ENCODE measurements around the gene HEBP2.
"Not testable (repeated sequence)": the region's sequence is repeated elsewhere in the genome, so short reads cannot be mapped to it uniquely, and the experiment has no call there.

HEBP2 gene

DNA sequence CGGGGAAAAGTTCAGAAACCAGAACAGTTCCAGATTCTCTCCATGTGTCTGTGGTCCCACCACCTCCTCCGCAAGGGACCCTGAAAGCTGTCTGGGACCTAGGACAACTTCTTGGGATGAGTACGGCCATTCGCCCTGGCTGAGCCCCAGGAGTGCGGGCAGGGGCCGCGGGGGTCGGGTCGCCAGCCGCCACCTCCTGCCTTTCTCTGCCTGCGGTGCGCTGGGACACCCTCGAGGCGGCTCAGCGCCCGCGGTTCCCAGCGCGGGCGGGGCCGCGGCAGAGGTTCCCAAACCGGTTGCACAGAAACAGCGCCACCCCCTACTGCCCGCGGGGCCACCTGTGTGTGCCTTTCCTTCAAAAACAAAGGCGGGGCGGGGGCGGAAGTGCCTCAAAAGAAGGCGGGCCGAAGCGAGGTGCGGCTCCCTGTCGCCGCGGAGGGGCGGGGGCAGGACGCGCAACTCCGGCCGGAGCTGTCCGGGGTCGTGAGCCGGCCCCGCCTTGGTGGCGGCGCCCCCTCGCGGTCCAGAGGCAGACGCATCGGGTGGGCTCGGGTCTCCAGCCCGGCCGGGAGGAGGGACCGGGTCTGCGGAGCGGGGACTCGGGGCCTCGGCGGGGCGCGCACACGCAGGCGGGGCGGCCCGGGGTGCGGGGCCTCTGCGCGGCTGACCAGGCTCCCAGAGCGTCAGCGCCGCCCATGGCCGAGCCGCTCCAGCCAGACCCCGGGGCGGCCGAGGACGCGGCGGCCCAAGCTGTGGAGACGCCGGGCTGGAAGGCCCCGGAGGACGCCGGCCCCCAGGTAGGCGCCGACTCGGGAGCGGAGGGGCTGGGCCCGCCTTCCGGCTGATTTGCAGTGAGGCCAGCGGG is at the start of gene HEBP2:
HEBP2 (plus strand) TSS at position 423 of the 865 bp plus-strand sequence; CDS start at position 696, 273 bp downstream.
- peak; percentile 93 for DNase-seq

GRCh38 chr6:138357928-138358327 is 46.1 kb upstream of the HEBP2 start:
- no peak for DNase-seq

GRCh38 chr6:138368684-138369083 is 35.3 kb upstream of the HEBP2 start:
- not testable (repeated sequence) for DNase-seq

DNA sequence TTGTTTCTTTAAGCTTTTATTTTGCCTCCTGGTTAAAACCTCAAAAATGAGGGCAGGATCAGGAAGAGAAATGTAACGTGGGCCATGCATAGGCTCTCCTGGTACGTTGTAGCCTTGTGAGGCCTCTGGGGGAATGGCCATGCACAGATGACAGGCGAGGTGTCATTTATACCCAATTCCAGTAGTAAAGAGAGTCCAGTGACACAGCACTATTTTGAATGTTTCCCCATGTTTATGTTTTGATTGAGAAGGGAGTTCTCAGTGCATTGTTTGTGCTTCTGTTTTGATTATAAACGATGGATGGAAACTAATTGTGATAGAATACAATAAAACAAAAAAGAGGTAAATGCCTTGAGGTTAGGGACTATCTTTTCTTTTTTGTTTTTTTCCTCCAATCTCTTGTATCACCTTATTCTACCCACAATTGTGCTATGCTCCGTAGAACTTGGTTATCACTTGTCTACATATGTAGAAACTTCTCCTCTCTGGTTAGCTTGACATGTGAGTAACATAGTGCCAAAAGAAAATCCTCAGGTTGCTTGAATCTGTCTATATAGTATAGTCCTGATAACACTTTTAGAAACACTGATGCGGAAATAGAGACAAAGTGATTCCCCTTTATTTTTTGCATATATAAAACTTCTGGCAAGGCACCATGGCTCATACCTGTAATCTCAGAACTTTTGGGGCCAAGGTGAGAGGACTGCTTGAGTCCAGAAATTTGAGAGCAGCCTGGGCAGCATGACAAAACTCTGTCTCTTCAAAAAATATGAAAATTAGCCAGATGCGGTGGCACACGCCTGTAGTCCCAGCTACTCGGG is 33.2 kb upstream of the HEBP2 start:
- no peak for DNase-seq

DNA sequence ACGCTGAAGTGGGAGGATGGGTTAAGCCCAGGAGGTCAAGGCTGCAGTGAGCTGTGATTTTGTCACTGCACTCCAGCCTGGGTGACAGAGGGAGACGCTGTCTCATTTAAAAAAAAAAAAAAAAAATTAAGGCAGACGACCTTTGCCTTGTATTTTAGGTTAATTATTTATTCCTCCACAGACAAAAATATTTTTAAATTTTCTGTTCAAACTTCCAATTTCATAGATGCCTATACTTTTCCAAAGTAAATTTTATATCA is 32.6 kb upstream of the HEBP2 start:
- no peak for DNase-seq

GRCh38 chr6:138371720-138372119 is 32.3 kb upstream of the HEBP2 start:
- DNase-seq = no peak

- no peak for DNase-seq
These were observed 31.1 kb upstream of the HEBP2 start for GRCh38 chr6:138372711-138373463.

DNA sequence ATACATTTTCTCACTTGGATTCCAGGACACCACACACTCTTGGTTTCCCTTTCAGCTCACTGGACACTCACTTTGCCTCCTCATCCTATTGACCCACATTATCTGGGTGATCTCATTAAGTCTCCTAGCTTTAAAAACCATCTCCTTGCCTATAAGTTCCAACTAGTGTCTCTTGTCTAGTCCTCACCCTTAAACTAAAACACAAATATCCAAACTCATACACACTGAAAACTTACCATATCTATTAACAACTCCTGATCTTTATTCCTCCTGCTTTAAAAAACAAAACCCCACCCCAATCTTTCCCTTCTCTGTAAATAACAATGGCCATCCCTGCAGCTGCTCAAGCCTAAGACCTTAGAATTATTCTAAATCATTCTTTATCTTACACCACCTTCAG is 29.8 kb upstream of the HEBP2 start:
- no peak for DNase-seq

GRCh38 chr6:138374815-138375214 is 29.2 kb upstream of the HEBP2 start:
- no peak for DNase-seq

GRCh38 chr6:138377042-138377441 is 27.0 kb upstream of the HEBP2 start:
- no peak for DNase-seq

DNA sequence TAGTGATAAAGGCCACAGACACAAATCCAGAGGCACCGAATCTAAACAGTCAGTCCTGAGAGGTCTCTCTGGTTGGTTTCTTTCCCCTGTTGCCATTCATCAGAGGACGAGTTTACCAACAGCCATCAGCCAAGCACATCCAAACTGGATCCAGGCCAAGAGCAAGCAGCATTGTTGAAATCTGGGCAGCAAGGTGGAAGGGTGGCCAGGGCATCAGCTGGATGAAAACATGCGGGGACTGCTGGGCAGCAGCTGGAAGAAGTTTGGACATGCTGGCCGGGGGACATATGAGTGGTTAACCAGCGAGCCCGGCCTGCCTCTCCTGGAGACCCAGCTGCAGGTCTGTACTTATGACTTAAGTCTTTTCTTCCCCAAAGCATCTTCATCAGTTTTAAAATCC is 26.2 kb upstream of the HEBP2 start, which contains the start of gene SMIM28:
SMIM28 (plus strand) TSS at position 62 of the 400 bp plus-strand sequence; CDS start at position 230, 168 bp downstream.
- DNase-seq = no peak

DNA sequence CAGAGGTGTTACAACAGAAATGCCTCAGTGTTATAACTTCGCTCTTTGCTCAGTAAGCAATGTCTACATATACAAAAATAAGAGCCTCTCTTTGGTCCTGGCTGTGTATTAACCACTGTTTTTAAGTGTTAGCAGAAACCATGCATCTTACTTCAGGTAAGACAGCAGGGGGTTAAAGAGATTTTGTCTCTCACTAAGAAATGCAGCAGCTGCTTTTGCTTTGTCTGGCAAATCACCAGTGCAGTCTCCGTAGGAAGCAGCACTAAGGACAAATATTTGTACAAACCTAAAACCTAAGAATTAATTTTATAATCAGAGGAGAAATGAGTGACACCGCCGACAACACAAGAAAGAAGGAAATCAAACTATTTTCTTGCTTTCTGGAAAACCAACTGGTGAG is 25.6 kb upstream of the HEBP2 start:
- DNase-seq = no peak

GRCh38 chr6:138382498-138383265 is 21.3 kb upstream of the HEBP2 start:
- no peak for DNase-seq

DNA sequence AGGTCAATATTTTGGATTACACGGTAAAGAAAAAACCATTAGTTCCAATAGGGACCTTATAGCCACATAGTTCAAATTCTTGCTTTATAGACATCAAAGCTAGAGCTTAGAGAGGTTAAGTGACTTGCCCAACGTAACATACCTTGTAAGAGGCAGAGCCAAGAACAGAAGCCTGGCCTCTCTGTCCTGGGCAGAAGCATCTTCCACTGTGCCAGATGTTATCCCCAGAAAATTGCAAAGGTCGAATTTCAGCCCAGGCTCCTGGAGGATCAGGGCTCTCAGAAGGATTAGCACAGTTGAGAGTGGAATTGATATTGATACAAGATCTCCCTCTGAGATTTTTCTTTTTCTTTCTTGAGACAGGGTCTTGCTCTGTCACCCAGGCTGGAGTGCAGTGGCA is 20.2 kb upstream of the HEBP2 start:
- no peak for DNase-seq

GRCh38 chr6:138386897-138387296 is 17.1 kb upstream of the HEBP2 start:
- no peak for DNase-seq

DNA sequence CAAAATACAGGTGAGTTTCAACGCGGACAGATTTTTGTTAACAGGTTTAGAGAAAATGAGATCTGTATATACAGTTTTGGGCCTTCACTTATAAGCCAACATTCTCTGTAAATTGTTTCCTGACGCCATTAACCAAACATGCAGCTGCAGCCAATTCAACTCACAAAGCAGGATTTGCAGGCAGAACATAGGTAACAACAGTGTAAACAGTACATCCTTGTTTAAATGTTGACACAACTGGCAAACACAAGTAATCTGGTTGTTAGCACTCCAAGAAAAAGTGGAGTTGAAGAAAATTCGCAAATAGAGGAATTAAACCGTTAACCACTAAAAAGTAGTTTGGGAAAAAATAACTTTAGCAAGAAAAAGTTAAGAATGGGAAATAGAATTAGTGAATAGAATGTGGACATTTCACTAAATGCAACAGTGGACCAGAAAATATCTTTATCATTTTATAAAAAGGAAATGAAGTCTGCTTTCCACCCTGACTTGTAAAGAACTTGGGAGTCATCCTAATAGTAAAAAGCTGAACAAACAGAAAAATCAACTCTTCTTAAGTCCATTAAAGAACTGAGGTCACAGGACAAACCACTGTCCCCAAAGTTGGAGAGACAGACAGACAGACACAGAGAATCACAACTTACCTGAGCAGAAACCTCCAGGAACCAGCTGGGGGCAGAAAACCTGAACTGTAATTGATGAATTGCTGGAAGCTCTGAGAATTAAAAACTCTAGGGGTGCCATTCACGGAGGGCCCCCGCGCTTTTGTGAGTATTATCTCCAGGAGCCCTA is 16.2 kb upstream of the HEBP2 start:
- DNase-seq = no peak

GRCh38 chr6:138389551-138389950 is 14.5 kb upstream of the HEBP2 start:
- DNase-seq = no peak

- DNase-seq = no peak
These were observed 9.9 kb upstream of the HEBP2 start for GRCh38 chr6:138393871-138394783.

- no peak for DNase-seq
These were observed 7.3 kb upstream of the HEBP2 start for GRCh38 chr6:138396709-138397108.
